Thoracic aorta (tissue), 2 donors: ENCODE data around the gene EMILIN2. TPM values are rescaled to one million over a fixed set of nuclear protein-coding genes. Genes with fewer than 3 reads are reported as not detected.
"Not testable (repeated sequence)": the region's sequence is repeated elsewhere in the genome, so short reads cannot be mapped to it uniquely, and the experiment has no call there.

Experiments
- ATAC-seq: fragments of 150-250 bp; one replicate; pipeline ENCODE4 v1.8.0; 2017; ENCODE audit warnings: low read depth; ENCODE audit not compliant: insufficient number of reproducible peaks, low FRiP score
- DNase-seq: peaks from one replicate; pipeline ENCODE4 v3.0.0-alpha.2; 2020; ENCODE audit warnings: low spot score
- H3K27ac ChIP-seq, 2 donors: fragments of 200-600 bp; sonication (generic); 1 replicate in 1 of 2; 2 replicates in 1 of 2; pipeline ENCODE4 v1.5.1; 2016; ENCODE audit warnings: mild to moderate bottlenecking in 2 of 2, moderate library complexity in 2 of 2
- H3K27me3 ChIP-seq: fragments of 200-600 bp; sonication (generic); replicated peaks from 2 replicates; pipeline ENCODE4 v1.6.0; 2016; ENCODE audit warnings: mild to moderate bottlenecking; ENCODE audit not compliant: insufficient read depth
- H3K36me3 ChIP-seq: fragments of 200-600 bp; sonication (generic); one replicate; pipeline ENCODE4 v1.5.1; 2016
- H3K4me1 ChIP-seq, 2 donors: fragments of 200-600 bp; sonication (generic); 1 replicate in 1 of 2; 2 replicates in 1 of 2; pipeline versions ENCODE4 v1.5.1 to v1.6.0; 2016; ENCODE audit warnings: low read depth in 2 of 2, mild to moderate bottlenecking in 1 of 2; ENCODE audit not compliant: control insufficient read depth in 1 of 2
- H3K4me3 ChIP-seq: fragments of 200-600 bp; sonication (generic); 2 replicates; pipeline ENCODE4 v1.5.1; 2016; ENCODE audit warnings: mild to moderate bottlenecking
- H3K9me3 ChIP-seq: fragments of 200-600 bp; sonication (generic); 2 replicates; pipeline ENCODE4 v1.5.1; 2016
- total RNA-seq, 2 donors: library from RNA; depleted of rRNA; stranded (reverse); fragments of >200 nt; gene quantifications; one replicate each; pipeline versions ENCODE4 v1.1.0 to v1.2.3, GENCODE V29; 2016
- TF ChIP-seq, protein P1 (sequence below): fragments of 200-600 bp; sonication (generic); IDR thresholded peaks from one replicate; pipeline ENCODE4 v1.5.1; 2019; ENCODE audit warnings: antibody characterized with exemption

Gene EMILIN2
- 10 to 100 TPM; 22.6 to 27.4 TPM for total RNA-seq

DNA sequence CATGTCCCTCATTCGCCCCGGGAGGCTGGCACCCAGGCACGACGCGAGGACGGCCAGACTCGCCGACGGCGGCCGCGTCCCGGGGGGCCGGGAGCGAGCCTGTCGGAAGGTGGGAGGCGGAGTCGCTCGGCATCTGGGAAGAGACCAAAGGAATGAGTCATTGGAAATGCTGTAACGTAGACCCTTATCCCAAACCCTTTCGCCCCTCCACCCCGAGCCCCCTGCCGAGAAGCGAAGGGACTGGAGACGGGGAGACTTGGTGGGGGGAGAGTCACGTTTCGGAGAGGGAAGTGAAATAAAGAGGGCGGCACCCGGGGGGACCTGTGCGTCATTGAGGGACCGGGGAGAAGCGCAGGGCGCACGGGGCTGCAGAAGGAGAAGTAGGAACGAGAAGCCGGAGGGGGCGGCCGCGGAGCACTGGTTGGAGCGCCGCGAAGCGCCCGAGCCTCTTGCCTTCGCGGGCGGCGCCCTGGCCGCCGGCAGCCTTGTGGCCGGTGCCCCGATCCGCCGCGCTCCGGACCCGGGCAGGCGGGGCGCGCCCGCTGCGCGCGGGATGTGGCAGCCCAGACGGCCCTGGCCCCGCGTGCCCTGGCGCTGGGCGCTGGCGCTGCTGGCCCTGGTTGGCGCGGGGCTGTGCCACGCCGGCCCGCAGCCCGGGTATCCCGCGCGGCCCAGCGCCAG is at the start of gene EMILIN2:
TSS of gene EMILIN2 (plus strand) at position 371 of the 681 bp plus-strand sequence. CDS start at position 554, 183 bp downstream.
- TF ChIP-seq, protein P1, sequence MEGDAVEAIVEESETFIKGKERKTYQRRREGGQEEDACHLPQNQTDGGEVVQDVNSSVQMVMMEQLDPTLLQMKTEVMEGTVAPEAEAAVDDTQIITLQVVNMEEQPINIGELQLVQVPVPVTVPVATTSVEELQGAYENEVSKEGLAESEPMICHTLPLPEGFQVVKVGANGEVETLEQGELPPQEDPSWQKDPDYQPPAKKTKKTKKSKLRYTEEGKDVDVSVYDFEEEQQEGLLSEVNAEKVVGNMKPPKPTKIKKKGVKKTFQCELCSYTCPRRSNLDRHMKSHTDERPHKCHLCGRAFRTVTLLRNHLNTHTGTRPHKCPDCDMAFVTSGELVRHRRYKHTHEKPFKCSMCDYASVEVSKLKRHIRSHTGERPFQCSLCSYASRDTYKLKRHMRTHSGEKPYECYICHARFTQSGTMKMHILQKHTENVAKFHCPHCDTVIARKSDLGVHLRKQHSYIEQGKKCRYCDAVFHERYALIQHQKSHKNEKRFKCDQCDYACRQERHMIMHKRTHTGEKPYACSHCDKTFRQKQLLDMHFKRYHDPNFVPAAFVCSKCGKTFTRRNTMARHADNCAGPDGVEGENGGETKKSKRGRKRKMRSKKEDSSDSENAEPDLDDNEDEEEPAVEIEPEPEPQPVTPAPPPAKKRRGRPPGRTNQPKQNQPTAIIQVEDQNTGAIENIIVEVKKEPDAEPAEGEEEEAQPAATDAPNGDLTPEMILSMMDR, result no peak
- ATAC-seq (peak; percentile 23), DNase-seq (peak; percentile 41)
- no peaks in the 10 kb centered on the region for H3K36me3 ChIP-seq
- H3K4me1 ChIP-seq, result peaks cover 0 to 13% of the 10 kb centered on the region in 2 donors
- H3K27ac ChIP-seq, result peak within 1 kb of the TSS; percentile 57
- peak within 1 kb of the TSS; percentile 79 for H3K4me3 ChIP-seq
- H3K27me3 ChIP-seq, result no peaks in the 10 kb centered on the region
- no peaks in the 10 kb centered on the region for H3K9me3 ChIP-seq

DNA sequence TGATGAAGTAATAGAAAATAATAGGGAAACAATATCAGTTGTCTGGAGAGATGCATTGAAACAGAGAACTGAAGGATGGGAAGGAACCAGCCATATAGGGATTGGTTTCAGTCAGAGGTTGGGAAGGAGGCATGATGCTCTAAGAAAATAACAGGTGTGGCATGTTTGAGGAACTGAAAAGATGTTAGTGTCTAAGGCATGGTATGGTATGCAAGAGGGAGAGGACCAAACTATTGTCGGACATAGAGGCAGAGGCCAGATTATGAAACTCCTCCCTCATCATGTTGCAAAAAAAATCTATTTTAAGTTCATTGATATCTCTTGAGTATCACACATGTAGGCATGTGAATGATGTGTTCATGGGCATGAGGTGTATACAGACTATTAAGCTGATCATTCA is 48.9 kb upstream of the EMILIN2 start:
- H3K9me3 ChIP-seq, result no peaks in the 10 kb centered on the region
- H3K4me1 ChIP-seq, result no peaks in the 10 kb centered on the region
- no peak overlapping the region for H3K27ac ChIP-seq
- TF ChIP-seq, protein P1, result no peak
- no peak overlapping the region for H3K4me3 ChIP-seq
- ATAC-seq (no peak), DNase-seq (no peak)
- H3K36me3 ChIP-seq, result peaks cover 11% of the 10 kb centered on the region
- no peaks in the 10 kb centered on the region for H3K27me3 ChIP-seq

DNA sequence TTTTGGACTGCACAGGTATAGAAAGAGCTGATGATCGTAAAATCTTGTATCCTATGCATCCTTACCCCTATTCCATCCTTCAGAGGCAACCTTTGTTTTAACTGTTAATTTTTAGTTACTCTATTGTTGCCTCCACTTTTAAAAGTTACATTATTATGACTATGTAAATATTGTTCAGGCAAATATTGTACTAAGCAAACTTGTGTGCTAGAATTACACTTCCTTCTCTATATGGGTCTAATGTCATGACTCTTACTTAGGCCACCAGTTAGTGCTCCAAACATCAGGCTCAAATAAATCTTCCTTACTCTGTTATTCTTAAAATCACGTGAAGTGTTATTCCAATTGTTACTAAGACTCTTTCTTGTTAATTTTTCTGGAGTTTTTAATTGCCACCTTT is 47.4 kb upstream of the EMILIN2 start:
- ATAC-seq, result no peak
- TF ChIP-seq, protein P1, result no peak
- no peaks in the 10 kb centered on the region for H3K9me3 ChIP-seq
- no peak for DNase-seq
- no peaks in the 10 kb centered on the region for H3K4me1 ChIP-seq
- peaks cover 10% of the 10 kb centered on the region for H3K36me3 ChIP-seq
- H3K4me3 ChIP-seq, result no peak overlapping the region
- no peak overlapping the region for H3K27ac ChIP-seq
- no peaks in the 10 kb centered on the region for H3K27me3 ChIP-seq

DNA sequence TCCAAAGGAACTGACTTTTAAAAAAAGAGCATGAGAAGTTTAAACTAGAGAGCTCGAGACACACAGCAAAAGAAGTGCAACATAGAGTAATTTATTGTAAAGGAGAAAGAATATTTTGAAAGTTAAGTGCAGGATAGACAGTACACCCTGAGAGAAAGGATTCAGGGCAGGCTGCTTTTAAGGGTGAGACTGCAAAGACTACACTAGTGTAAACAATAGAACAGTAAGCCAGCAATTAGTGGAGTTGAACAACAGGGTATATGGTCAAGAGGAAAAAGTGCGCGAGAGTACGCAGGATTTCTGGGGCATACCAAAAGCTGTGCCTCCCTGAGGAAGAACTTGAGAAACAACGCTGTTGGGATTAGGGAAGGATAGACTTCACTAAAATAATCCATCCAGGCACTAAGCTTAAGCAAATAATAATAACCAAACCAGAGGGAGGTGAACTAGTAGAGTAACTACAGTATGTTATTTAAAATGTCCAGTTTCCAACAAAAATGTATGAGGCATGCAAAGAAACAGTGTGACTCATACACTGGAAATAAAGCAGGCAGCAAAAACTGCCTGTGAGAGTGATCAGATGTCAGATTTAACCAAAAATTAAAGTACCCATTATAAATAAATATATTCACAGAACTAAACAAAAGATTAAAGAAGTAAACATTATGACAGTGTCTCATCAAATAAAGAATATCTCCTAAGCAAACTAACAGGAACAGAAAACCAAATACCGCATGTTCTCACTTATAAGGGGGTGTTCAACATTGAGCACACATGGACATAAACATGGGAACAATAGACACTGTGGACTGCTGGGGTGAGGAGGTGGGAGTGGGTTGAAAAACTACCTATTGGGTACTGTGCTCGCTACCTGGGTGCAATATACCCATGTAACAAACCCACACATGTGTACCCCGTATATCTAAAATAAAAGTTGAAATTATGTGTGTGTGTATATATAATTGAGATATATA is 40.5 kb upstream of the EMILIN2 start:
- H3K27ac ChIP-seq, result peak overlapping the region; percentile 7 to 29
- peak; percentile 82 for ATAC-seq
- no peak for DNase-seq

DNA sequence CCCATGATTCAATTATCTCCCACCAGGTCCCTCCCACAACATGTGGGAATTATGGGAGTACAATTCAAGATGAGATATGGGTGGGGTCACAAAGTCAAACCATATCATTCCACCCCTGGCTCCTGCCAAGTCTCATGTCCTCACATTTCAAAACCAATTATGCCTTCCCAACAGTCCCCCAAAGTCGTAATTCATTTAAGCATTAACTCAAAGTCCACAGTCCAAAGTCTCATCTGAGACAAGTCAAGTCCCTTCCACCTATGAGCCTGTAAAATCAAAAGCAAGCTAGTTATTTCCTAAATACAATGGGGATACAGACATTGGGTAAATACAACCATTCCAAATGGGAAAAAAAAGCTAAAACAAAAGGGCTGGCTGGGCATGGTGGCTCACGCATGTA is 38.2 kb upstream of the EMILIN2 start:
- ATAC-seq, H3K4me3 ChIP-seq, H3K27me3 ChIP-seq, H3K27ac ChIP-seq, H3K36me3 ChIP-seq, DNase-seq, H3K9me3 ChIP-seq: not testable (repeated sequence)
- H3K4me1 ChIP-seq, result peaks cover 3 to 20% of the 10 kb centered on the region in 2 donors

More for the DNA sequence above, 40.5 kb upstream of the EMILIN2 start:
- peaks cover 2% of the 10 kb centered on the region for H3K36me3 ChIP-seq
- TF ChIP-seq, protein P1, result no peak
- H3K9me3 ChIP-seq, result peaks cover 2% of the 10 kb centered on the region
- H3K4me3 ChIP-seq, result no peak overlapping the region
- H3K4me1 ChIP-seq, result peaks cover 3 to 20% of the 10 kb centered on the region in 2 donors
- no peaks in the 10 kb centered on the region for H3K27me3 ChIP-seq

DNA sequence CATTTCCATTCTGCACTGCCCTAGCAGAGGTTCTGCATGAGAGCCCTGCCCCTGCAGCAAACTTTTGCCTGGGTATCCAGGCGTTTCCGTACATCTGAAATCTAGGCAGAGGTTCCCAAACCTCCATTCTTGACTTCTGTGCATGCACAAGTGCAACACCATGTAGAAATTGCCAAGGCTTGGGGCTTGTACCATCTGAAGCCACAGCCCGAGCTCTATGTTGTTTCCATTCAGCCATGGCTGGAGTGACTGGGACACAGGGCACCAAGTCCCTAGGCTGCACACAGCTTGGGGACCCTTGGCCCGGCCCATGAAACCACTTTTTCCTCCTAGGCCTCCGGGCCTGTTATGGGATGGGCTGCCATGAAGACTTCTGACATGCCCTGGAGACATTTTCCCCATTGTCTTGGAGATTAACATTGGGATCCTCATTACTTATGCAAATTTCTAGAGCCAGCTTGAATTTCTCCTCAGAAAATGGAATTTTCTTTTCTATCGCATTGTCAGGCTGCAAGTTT is 37.1 kb upstream of the EMILIN2 start:
- peaks cover 3 to 20% of the 10 kb centered on the region in 2 donors for H3K4me1 ChIP-seq
- not testable (repeated sequence) for H3K4me3 ChIP-seq, H3K36me3 ChIP-seq, H3K9me3 ChIP-seq, ATAC-seq, H3K27me3 ChIP-seq, H3K27ac ChIP-seq, DNase-seq
